MM.1S (cell line): ENCODE measurements around the gene HAUS7.

Source experiments
- DNase-seq: peaks from one replicate; pipeline ENCODE4 v3.0.0-alpha.2; 2015
- H2AFZ ChIP-seq: fragments of 300-600 bp; sonication (generic); 2 replicates; pipeline ENCODE4 v1.6.0; 2016; ENCODE audit warnings: antibody characterized with exemption, low read length
- H3F3A ChIP-seq: fragments of 300-600 bp; sonication (generic); 2 replicates; pipeline ENCODE4 v1.6.1; 2016; ENCODE audit warnings: mild to moderate bottlenecking, antibody characterized with exemption, low read length, moderate library complexity, mixed read lengths; ENCODE audit not compliant: insufficient read depth
- H3K27ac ChIP-seq: fragments of 300-600 bp; sonication (generic); 2 replicates; pipeline ENCODE4 v1.5.1; 2016; ENCODE audit warnings: mild to moderate bottlenecking, low read length
- H3K27me3 ChIP-seq: fragments of 300-600 bp; sonication (generic); replicated peaks from 2 replicates; pipeline ENCODE4 v1.6.0; 2016; ENCODE audit warnings: low read length; ENCODE audit not compliant: insufficient read depth
- H3K36me3 ChIP-seq: fragments of 300-600 bp; sonication (generic); replicated peaks from 2 replicates; pipeline ENCODE4 v1.6.1; 2016; ENCODE audit warnings: mild to moderate bottlenecking, low read length, mixed read lengths; ENCODE audit not compliant: insufficient read depth
- H3K4me1 ChIP-seq: fragments of 300-600 bp; sonication (generic); 2 replicates; pipeline ENCODE4 v1.6.1; 2016; ENCODE audit warnings: low read length, mixed read lengths
- H3K4me2 ChIP-seq: fragments of 300-600 bp; sonication (generic); 2 replicates; pipeline ENCODE4 v1.6.0; 2016; ENCODE audit warnings: low read depth, low read length
- H3K4me3 ChIP-seq: fragments of 300-600 bp; sonication (generic); 2 replicates; pipeline ENCODE4 v1.5.1; 2016; ENCODE audit warnings: low read length, mixed read lengths
- H3K79me2 ChIP-seq: fragments of 300-600 bp; sonication (generic); 2 replicates; pipeline ENCODE4 v1.6.1; 2016; ENCODE audit warnings: mixed run types, low read length, mixed read lengths
- H3K9ac ChIP-seq: fragments of 300-600 bp; sonication (generic); 2 replicates; pipeline ENCODE4 v1.6.1; 2016; ENCODE audit warnings: low read length, mixed read lengths
- H3K9me2 ChIP-seq: fragments of 300-600 bp; sonication (generic); replicated peaks from 2 replicates; pipeline ENCODE4 v1.6.1; 2016; ENCODE audit warnings: mild to moderate bottlenecking, low read length, mixed read lengths; ENCODE audit not compliant: insufficient read depth
- H3K9me3 ChIP-seq: fragments of 300-600 bp; sonication (generic); replicated peaks from 2 replicates; pipeline ENCODE4 v1.6.1; 2016; ENCODE audit warnings: mild to moderate bottlenecking, low read length, mixed read lengths; ENCODE audit not compliant: insufficient read depth
- H4K20me1 ChIP-seq: fragments of 300-600 bp; sonication (generic); 2 replicates; pipeline ENCODE4 v1.6.1; 2016; ENCODE audit warnings: mild to moderate bottlenecking, low read length, moderate library complexity, mixed read lengths; ENCODE audit not compliant: insufficient read depth
- CTCF ChIP-seq: fragments of 300-600 bp; sonication (generic); IDR thresholded peaks from 2 replicates; pipeline ENCODE4 v1.5.1; 2016; ENCODE audit warnings: antibody characterized with exemption, low read length, mixed read lengths
- EZH2 ChIP-seq: fragments of 300-600 bp; sonication (generic); optimal IDR thresholded peaks from 2 replicates; pipeline ENCODE3; 2017; ENCODE audit warnings: low read depth, mild to moderate bottlenecking, antibody characterized with exemption, low read length, mixed read lengths
- EZH2phosphoT487 ChIP-seq: fragments of 300-600 bp; sonication (generic); IDR thresholded peaks from 2 replicates; pipeline ENCODE4 v1.6.1; 2018; ENCODE audit warnings: antibody characterized with exemption, low read length

The HAUS7 gene

DNA sequence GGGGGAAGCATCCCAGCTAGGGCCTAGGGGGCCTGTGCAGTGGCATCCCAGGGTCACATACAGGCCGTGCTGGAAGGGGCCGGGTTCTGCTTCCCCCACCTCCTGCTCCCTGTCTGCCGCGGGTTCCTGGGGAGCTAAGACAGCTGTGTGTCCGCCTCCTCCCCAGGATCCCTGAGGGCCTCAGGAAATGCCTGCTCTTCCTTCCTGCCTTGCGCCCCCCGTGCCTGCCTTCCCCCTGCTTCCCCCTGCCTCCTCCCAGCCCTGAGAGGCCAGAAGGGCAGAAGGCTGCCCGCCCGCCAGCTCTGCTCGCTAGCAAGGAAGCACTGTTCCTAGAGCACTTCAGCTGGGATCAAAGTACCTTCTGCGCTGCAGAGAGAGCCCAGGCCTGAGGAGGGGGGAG, 21.5 kb upstream of the HAUS7 start:
- Histone ChIP-seq H3K9me3 (no peaks in the 10 kb centered on the region), H3K9me2 (no peaks in the 10 kb centered on the region), H4K20me1 (no peaks in the 10 kb centered on the region), H3K4me3 (no peak overlapping the region), H3K79me2 (no peaks in the 10 kb centered on the region), H3F3A (no peaks in the 10 kb centered on the region), H3K9ac (no peak overlapping the region), H2AFZ (no peak overlapping the region), H3K27ac (no peak overlapping the region), H3K27me3 (peaks cover 61% of the 10 kb centered on the region), H3K4me1 (no peaks in the 10 kb centered on the region), H3K4me2 (no peak overlapping the region), H3K36me3 (no peaks in the 10 kb centered on the region)
- TF ChIP-seq CTCF (no peak), EZH2phosphoT487 (no peak), EZH2 (no peak)
- no peak for DNase-seq

GRCh38 chrX:153491351-153491914, 21.1 kb upstream of the HAUS7 start:
- TF ChIP-seq CTCF (no peak), EZH2phosphoT487 (no peak), EZH2 (no peak)
- H2AFZ ChIP-seq, result no peak overlapping the region
- no peaks in the 10 kb centered on the region for H4K20me1 ChIP-seq
- peaks cover 65% of the 10 kb centered on the region for H3K27me3 ChIP-seq
- no peaks in the 10 kb centered on the region for H3K36me3 ChIP-seq
- no peaks in the 10 kb centered on the region for H3K79me2 ChIP-seq
- no peak overlapping the region for H3K4me2 ChIP-seq
- no peaks in the 10 kb centered on the region for H3F3A ChIP-seq
- H3K9me2 ChIP-seq, result no peaks in the 10 kb centered on the region
- H3K9me3 ChIP-seq, result no peaks in the 10 kb centered on the region
- H3K4me1 ChIP-seq, result no peaks in the 10 kb centered on the region
- no peak overlapping the region for H3K4me3 ChIP-seq
- DNase-seq, result no peak
- no peak overlapping the region for H3K9ac ChIP-seq
- H3K27ac ChIP-seq, result no peak overlapping the region

GRCh38 chrX:153490217-153490930, 20.0 kb upstream of the HAUS7 start:
- Histone ChIP-seq H3K4me3 (no peak overlapping the region), H3K4me2 (no peak overlapping the region), H3K36me3 (no peaks in the 10 kb centered on the region), H3K4me1 (no peaks in the 10 kb centered on the region), H3K27me3 (peaks cover 69% of the 10 kb centered on the region), H3K27ac (no peak overlapping the region), H2AFZ (no peak overlapping the region), H3K79me2 (no peaks in the 10 kb centered on the region), H3K9me3 (no peaks in the 10 kb centered on the region), H4K20me1 (no peaks in the 10 kb centered on the region), H3K9me2 (no peaks in the 10 kb centered on the region), H3F3A (no peaks in the 10 kb centered on the region), H3K9ac (no peak overlapping the region)
- no peak for TF ChIP-seq CTCF
- TF ChIP-seq EZH2phosphoT487, result no peak
- no peak for TF ChIP-seq EZH2
- no peak for DNase-seq
